GM12878 (cell line): ENCODE results near the gene KDSR. TPM values are rescaled to one million over a fixed set of nuclear protein-coding genes. Genes with fewer than 3 reads are reported as not detected.

ENCODE experiments used
- ATAC-seq: fragments of 200-7000 bp; cut with Tn5 transposase; 3 replicates; pipeline ENCODE4 v1.9.1; 2020; ENCODE audit warnings: mild to moderate bottlenecking, moderate library complexity
- BruUV-seq: library from RNA; stranded (reverse); fragments of 400-500 nt; replicated peaks from 2 replicates; lab custom pipeline; 2021; lab: Mats Ljungman, UMichigan
- CTCF ChIA-PET: fragments of 300-600 bp; sonication (Branson Sonifier 250); formaldehyde crosslinking; extraction: SDS; loops from one replicate; lab custom pipeline; 2021; ENCODE audit warnings: inconsistent platforms; lab: Yijun Ruan, JAX
- POLR2A ChIA-PET: fragments of 350-600 bp; formaldehyde crosslinking; extraction: SDS; loops from one replicate; lab custom pipeline; 2021; ENCODE audit warnings: inconsistent platforms; lab: Charles Lee
- RAD21 ChIA-PET: fragments of 300-600 bp; sonication (Branson Sonifier 250); formaldehyde crosslinking; loops from one replicate; lab custom pipeline; 2023; ENCODE audit warnings: antibody characterized with exemption; ENCODE audit not compliant: unreplicated experiment; lab: Charles Lee
- SMC1A ChIA-PET: fragments of 300-600 bp; sonication (Branson Sonifier 250); formaldehyde crosslinking; loops from one replicate; lab custom pipeline; 2023; ENCODE audit not compliant: unreplicated experiment, uncharacterized antibody; lab: Charles Lee
- DNase-seq: peaks from one replicate; pipeline ENCODE4 v3.0.0-alpha.2; 2011; ENCODE audit warnings: low read depth, low spot score
- FAIRE-seq: peaks from 3 replicates; lab custom pipeline; 2011; peaks lifted over from hg19 to GRCh38; lab: Jason Lieb, UNC
- H2AFZ ChIP-seq: 2 replicates; pipeline ENCODE4 v1.6.0; 2011; ENCODE audit warnings: low read depth, low read length, control low read depth; ENCODE audit not compliant: control insufficient read depth
- H3K27ac ChIP-seq: 2 replicates; pipeline ENCODE4 v1.5.1; 2011; ENCODE audit warnings: control low read depth; ENCODE audit not compliant: control insufficient read depth, insufficient read depth
- H3K27me3 ChIP-seq, 2 experiments: replicated peaks in 1 of 2; 2 replicates each; pipeline versions ENCODE4 v1.6.0 to v1.6.1; 2011; ENCODE audit warnings: low read length in 1 of 2; ENCODE audit not compliant: control insufficient read depth in 2 of 2, insufficient read depth in 2 of 2
- H3K36me3 ChIP-seq, 2 experiments: 2 replicates each; pipeline ENCODE4 v1.5.1; 2011; ENCODE audit warnings: low read length in 1 of 2; ENCODE audit not compliant: control insufficient read depth in 2 of 2, insufficient read depth in 2 of 2
- H3K4me1 ChIP-seq: 2 replicates; pipeline ENCODE4 v1.6.1; 2011; ENCODE audit warnings: mild to moderate bottlenecking, low read length, moderate library complexity, mixed read lengths; ENCODE audit not compliant: control insufficient read depth, insufficient read depth
- H3K4me2 ChIP-seq: 2 replicates; pipeline ENCODE4 v1.6.0; 2011; ENCODE audit warnings: control low read depth; ENCODE audit not compliant: control insufficient read depth, insufficient read depth
- H3K4me3 ChIP-seq: fragments of 200-600 bp; sonication (generic); 2 replicates; pipeline ENCODE4 v1.5.1; 2016
- H3K79me2 ChIP-seq: 2 replicates; pipeline ENCODE4 v1.6.0; 2011; ENCODE audit warnings: low read length; ENCODE audit not compliant: control insufficient read depth, insufficient read depth
- H3K9ac ChIP-seq: 2 replicates; pipeline ENCODE4 v1.8.0; 2011; ENCODE audit warnings: low read length, control low read depth, mixed read lengths; ENCODE audit not compliant: control insufficient read depth, insufficient read depth
- H3K9me3 ChIP-seq: replicated peaks from 3 replicates; pipeline ENCODE4 v1.5.1; 2011; ENCODE audit warnings: mild to moderate bottlenecking, low read length; ENCODE audit not compliant: control insufficient read depth, insufficient read depth
- H4K20me1 ChIP-seq: 2 replicates; pipeline ENCODE4 v1.6.0; 2011; ENCODE audit not compliant: control insufficient read depth, insufficient read depth
- BCL11A ChIP-seq: IDR thresholded peaks from 2 replicates; pipeline ENCODE4 v1.6.1; 2011; ENCODE audit warnings: low read depth, low read length
- BMI1 ChIP-seq: fragments of 450-650 bp; IDR thresholded peaks from 2 replicates; pipeline ENCODE4 v1.6.1; 2016; ENCODE audit warnings: mild to moderate bottlenecking, moderate library complexity, borderline replicate concordance
- CBX3 ChIP-seq: fragments of 200-600 bp; sonication (generic); IDR thresholded peaks from 2 replicates; pipeline ENCODE4 v1.6.1; 2016; ENCODE audit warnings: low read depth, borderline replicate concordance
- E4F1 ChIP-seq: fragments of 450-650 bp; IDR thresholded peaks from 2 replicates; pipeline ENCODE4 v1.6.1; 2018; ENCODE audit warnings: borderline replicate concordance, mild to moderate bottlenecking; ENCODE audit not compliant: partially characterized antibody
- EZH2 ChIP-seq: IDR thresholded peaks from 2 replicates; pipeline ENCODE4 v1.6.1; 2012; ENCODE audit warnings: low read depth, mild to moderate bottlenecking, control low read depth, inconsistent platforms, low read length, borderline replicate concordance; ENCODE audit not compliant: control insufficient read depth
- IRF4 ChIP-seq: IDR thresholded peaks from 2 replicates; pipeline ENCODE4 v1.6.1; 2011; ENCODE audit warnings: low read depth, low read length
- JUNB ChIP-seq: IDR thresholded peaks from 2 replicates; pipeline ENCODE4 v1.6.1; 2016; ENCODE audit warnings: antibody characterized with exemption, mild to moderate bottlenecking
- MEF2A ChIP-seq: IDR thresholded peaks from 2 replicates; pipeline ENCODE4 v1.6.1; 2011; ENCODE audit warnings: low read depth, mild to moderate bottlenecking, low read length, moderate library complexity; ENCODE audit not compliant: insufficient read depth
- NBN ChIP-seq: fragments of 450-650 bp; IDR thresholded peaks from 2 replicates; pipeline ENCODE4 v1.6.1; 2016
- PAX8 ChIP-seq: fragments of 450-650 bp; IDR thresholded peaks from 2 replicates; pipeline ENCODE4 v1.6.1; 2017; ENCODE audit warnings: mild to moderate bottlenecking, moderate library complexity
- RBBP5 ChIP-seq: fragments of 200-600 bp; sonication (generic); conservative IDR thresholded peaks from 2 replicates; pipeline ENCODE4 v1.6.1; 2016
- RELA ChIP-seq: fragments of 450-650 bp; IDR thresholded peaks from 2 replicates; pipeline ENCODE4 v1.8.0; 2014; ENCODE audit warnings: borderline replicate concordance; ENCODE audit not compliant: partially characterized antibody
- RELB ChIP-seq: fragments of 450-650 bp; IDR thresholded peaks from 2 replicates; pipeline ENCODE4 v1.6.1; 2017; ENCODE audit warnings: low read depth, mild to moderate bottlenecking, moderate library complexity
- SUZ12 ChIP-seq: fragments of 200-600 bp; sonication (generic); IDR thresholded peaks from one replicate; pipeline ENCODE4 v1.6.1; 2018; ENCODE audit warnings: antibody characterized with exemption, mild to moderate bottlenecking; ENCODE audit not compliant: unreplicated experiment
- TCF7 ChIP-seq: IDR thresholded peaks from 2 replicates; pipeline ENCODE4 v1.6.1; 2014; ENCODE audit warnings: antibody characterized with exemption, borderline replicate concordance
- ZNF622 ChIP-seq: fragments of 450-650 bp; IDR thresholded peaks from 2 replicates; pipeline ENCODE4 v1.6.1; 2017; ENCODE audit warnings: mild to moderate bottlenecking, inconsistent platforms
- WGBS: methylation state at CpG from one replicate; pipeline ENCODE4 v1.1.6; 2016; ENCODE audit warnings: low lambda C conversion rate; ENCODE audit not compliant: insufficient replicate concordance, insufficient coverage; ENCODE audit errors: missing lambda C conversion rate; 5-methylcytosine and 5-hydroxymethylcytosine counted together
- in situ Hi-C: fragments of 300-500 bp; cut with MboI; formaldehyde crosslinking; loops from 9 replicates; pipeline ENCODE4 v1.14.3; 2018; ENCODE audit warnings: mixed read lengths
- intact Hi-C: fragments of 100-400 bp; cut with micrococcal nuclease; formaldehyde crosslinking; loops from one replicate; pipeline ENCODE4 v1.14.2; 2022; ENCODE audit not compliant: unreplicated experiment
- polyA plus RNA-seq, 11 experiments: library from polyadenylated mRNA; depleted of rRNA in 4 of 11; unstranded in 6 of 11; stranded (reverse) in 5 of 11; fragments of >200 nt; fragmentation: Nextera tagmentation in 4 of 11; fragmentation: Illumina TruSeq in 1 of 11; extraction: Ambion mirVana in 4 of 11; extraction: Trizol in 1 of 11; gene quantifications; 1 replicate in 1 of 11; 2 replicates in 10 of 11; pipeline versions ENCODE4 v1.2.1 to v1.2.3, GENCODE V29; 2011 to 2016; ENCODE audit warnings: inconsistent platforms in 2 of 11, missing spikeins in 2 of 11, low read depth in 1 of 11
- total RNA-seq, 4 experiments: library from RNA; depleted of rRNA in 3 of 4; stranded (reverse); fragments of >200 nt in 3 of 4; fragmentation: Illumina TruSeq in 1 of 4; extraction: Trizol in 1 of 4; gene quantifications; 2 replicates each; pipeline versions ENCODE4 v1.2.1 to v1.2.3, GENCODE V29; 2013 to 2021

KDSR gene
- total and polyA plus RNA-seq, 10 of the 15 experiments (the other 5 are each of a cell fraction or from before 2014, with no cell fraction given): 5.2 to 25.9 (median 14.3) TPM

GRCh38 chr18:63376538-63376937, 9.5 kb upstream of the KDSR start:
- ChIA-PET SMC1A (no interaction called here), RAD21 (no interaction called here), CTCF (no interaction called here), POLR2A (no interaction called here)
- in situ Hi-C loops (no loop called here), intact Hi-C loops (no loop called here)
- no TSS peak for BruUV-seq
- no peaks in the 10 kb centered on the region for H4K20me1 ChIP-seq
- ATAC-seq: no peak
- H3K9ac ChIP-seq: no peak overlapping the region
- H3K4me2 ChIP-seq: no peak overlapping the region
- H3K36me3 ChIP-seq: no peaks in the 10 kb centered on the region
- H3K79me2 ChIP-seq: no peaks in the 10 kb centered on the region
- H3K27ac ChIP-seq: no peak overlapping the region
- H3K27me3 ChIP-seq: no peaks in the 10 kb centered on the region
- no peak for TF ChIP-seq JUNB
- TF ChIP-seq MEF2A: no peak
- TF ChIP-seq RELB: no peak
- 71% methylated on average over 2 of the region's 2 CpGs for WGBS
- no peak for DNase-seq
- H3K9me3 ChIP-seq: no peaks in the 10 kb centered on the region; the same call in 2 of the 3 replicates
- FAIRE-seq: no peak
- H3K4me1 ChIP-seq: peaks cover 5% of the 10 kb centered on the region
- no peak overlapping the region for H2AFZ ChIP-seq
- H3K4me3 ChIP-seq: no peak overlapping the region

DNA sequence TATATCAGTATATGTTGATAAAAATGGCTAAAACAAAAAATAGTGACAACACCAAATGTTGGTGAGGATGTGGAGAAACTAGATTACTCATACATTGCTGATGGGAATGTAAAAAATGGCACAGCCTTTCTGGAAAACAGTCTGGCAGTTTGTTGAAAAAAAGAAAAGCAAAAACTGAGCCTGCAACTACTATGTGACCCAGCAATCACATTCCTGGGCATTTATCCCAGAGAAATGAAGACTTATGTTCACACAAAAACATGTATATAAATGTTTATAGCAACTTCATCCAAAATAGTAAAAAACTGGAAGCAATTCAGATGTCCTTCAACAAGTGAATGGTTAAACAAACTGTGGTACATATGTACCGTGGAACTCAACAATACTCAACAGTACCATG, 7.5 kb upstream of the KDSR start:
- H3K79me2 ChIP-seq: no peaks in the 10 kb centered on the region
- H3K9ac ChIP-seq: no peak overlapping the region
- TF ChIP-seq BCL11A: no peak
- no peak for TF ChIP-seq IRF4
- no peak for TF ChIP-seq CBX3
- no peak for TF ChIP-seq RBBP5
- no peak for TF ChIP-seq NBN
- no peak for TF ChIP-seq E4F1
- TF ChIP-seq BMI1: no peak
- no peak for TF ChIP-seq EZH2
- TF ChIP-seq TCF7: no peak
- no peak for TF ChIP-seq PAX8
- no peak for TF ChIP-seq RELA
- no peak for TF ChIP-seq SUZ12
- TF ChIP-seq ZNF622: no peak
- ChIA-PET SMC1A (no interaction called here), CTCF (no interaction called here), POLR2A (no interaction called here), RAD21 (no interaction called here)
- ATAC-seq (no peak), DNase-seq (no peak), FAIRE-seq (no peak)
- H3K4me3 ChIP-seq: no peak overlapping the region
- no TSS peak for BruUV-seq
- intact Hi-C loops: no loop called here
- in situ Hi-C loops: no loop called here
- no peak overlapping the region for H2AFZ ChIP-seq
- H3K9me3 ChIP-seq: no peaks in the 10 kb centered on the region; the same call in 2 of the 3 replicates
- H3K27ac ChIP-seq: no peak overlapping the region
- H3K4me1 ChIP-seq: peaks cover 4% of the 10 kb centered on the region
- no peak overlapping the region for H3K4me2 ChIP-seq
- no peaks in the 10 kb centered on the region for H3K27me3 ChIP-seq
- no peaks in the 10 kb centered on the region for H4K20me1 ChIP-seq
- H3K36me3 ChIP-seq: no peaks in the 10 kb centered on the region
- 95% methylated on average over 1 of the region's 1 CpG for WGBS
